ENCODE results near the gene GUCY2C. TPM values are rescaled to one million over a fixed set of nuclear protein-coding genes. Genes with fewer than 3 reads are reported as not detected.
"Not testable (repeated sequence)": the region's sequence is repeated elsewhere in the genome, so short reads cannot be mapped to it uniquely, and the experiment has no call there.

The GUCY2C gene
- total RNA-seq, 1 experiment from 2014 or later = not detected

DNA sequence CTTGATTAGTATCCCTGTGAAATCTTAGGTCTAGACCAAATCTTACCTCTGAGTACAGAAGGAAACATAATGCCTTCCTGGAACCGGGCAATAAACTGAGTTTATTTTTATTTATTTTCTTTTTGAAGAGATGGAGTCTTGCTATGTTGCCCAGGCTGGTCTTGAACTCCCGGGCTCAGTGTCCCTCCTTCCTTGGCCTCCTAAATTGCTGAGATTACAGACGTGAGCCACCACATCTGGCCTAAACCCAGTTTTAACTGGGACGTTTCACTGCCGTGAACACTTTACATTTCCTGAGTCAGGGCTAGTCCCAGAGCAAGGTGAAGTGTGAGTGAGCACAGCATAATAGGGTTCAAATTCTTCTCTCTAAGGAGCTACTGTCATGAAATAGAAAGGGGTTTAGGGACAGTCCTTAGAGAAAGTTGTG lies 671 bp downstream of the GUCY2C start:
- DNase-seq = no peak
- Histone ChIP-seq H3K27me3 (no peaks in the 10 kb centered on the region), H3K4me1 (peaks cover 7% of the 10 kb centered on the region)

DNA sequence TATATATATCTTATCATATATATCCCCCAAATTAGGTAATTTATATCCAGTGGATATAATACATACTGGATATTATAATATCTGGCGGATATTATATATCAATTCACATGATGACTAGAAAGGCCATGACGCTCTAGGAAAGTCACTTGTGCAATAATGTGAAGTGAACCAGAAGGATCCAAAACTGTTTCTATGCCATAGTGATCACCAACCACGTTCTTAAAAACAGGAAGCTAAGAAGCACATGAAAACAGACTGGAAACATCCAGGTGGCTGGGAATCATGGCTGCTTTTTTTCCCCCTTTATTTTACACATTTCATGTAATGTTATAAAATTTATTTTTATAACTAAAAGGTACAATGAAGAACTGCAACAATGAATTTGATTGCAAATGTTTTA lies 1.4 kb downstream of the GUCY2C start:
- Histone ChIP-seq H3K9me3 (replicated peaks) (no peaks in the 10 kb centered on the region), H3K4me1 (peaks cover 7% of the 10 kb centered on the region)
- no peak for DNase-seq

More for the DNA sequence above, 671 bp downstream of the GUCY2C start:
- no peaks in the 10 kb centered on the region for H3K36me3 ChIP-seq
- H3K27ac ChIP-seq = no peak overlapping the region
- no peaks in the 10 kb centered on the region for H3K9me3 ChIP-seq (replicated peaks)
- H3K4me3 ChIP-seq = no peak overlapping the region

DNA sequence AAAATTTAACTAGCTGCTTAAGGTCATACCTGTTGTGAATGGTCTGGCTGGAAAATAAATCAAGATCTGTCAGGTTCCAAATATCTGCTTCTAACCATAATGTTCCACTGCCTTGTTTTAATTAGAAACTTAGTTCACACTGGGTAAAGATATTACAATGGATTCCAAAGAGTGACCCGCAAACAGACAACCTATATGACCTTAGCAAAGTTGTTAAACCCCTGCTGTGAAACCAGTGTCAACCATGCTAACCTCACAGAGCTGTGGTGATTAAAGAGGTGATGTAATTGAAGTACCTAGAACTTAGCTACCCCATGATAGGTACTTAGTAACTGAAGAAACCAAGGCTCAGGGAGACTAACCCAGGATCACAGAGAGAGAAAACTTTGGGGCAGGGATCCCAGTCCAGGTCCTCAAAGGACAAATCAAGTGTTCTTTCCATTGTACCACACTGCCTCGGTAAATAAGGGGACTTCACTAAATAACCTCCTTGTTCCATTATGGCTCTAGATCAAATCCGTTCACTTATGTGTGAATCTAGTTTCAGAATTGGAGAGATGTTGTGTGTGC lies 2.2 kb downstream of the GUCY2C start:
- Histone ChIP-seq H3K27ac (no peak overlapping the region), H3K9me3 (replicated peaks) (no peaks in the 10 kb centered on the region), H3K4me3 (no peak overlapping the region), H3K4me1 (peaks cover 7% of the 10 kb centered on the region), H3K27me3 (no peaks in the 10 kb centered on the region), H3K36me3 (no peaks in the 10 kb centered on the region)
- no peak for DNase-seq

More for the DNA sequence above, 1.4 kb downstream of the GUCY2C start:
- Histone ChIP-seq H3K4me3 (no peak overlapping the region), H3K36me3 (no peaks in the 10 kb centered on the region), H3K27ac (no peak overlapping the region), H3K27me3 (no peaks in the 10 kb centered on the region)

DNA sequence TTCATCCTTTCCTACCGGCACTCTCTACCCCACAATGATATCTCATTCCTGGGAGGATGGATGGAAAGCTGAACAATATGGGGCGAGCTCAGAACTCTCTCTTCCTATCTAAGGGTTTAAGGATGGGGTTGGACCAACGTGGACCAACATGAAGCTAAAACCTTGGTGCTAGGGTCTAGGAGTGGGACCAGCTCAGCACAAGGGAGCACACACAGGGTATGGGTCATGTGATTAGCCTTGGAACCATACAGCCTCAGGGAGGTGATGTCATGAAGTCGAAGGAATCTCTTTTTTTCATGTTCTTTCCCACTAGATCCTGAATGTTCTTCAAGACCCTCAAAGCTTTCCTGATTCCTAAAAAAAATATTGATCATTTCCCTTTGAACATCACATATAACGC lies 3.3 kb downstream of the GUCY2C start:
- H3K9me3 ChIP-seq (replicated peaks) = no peaks in the 10 kb centered on the region
- H3K27me3 ChIP-seq = no peaks in the 10 kb centered on the region
- H3K4me1 ChIP-seq = peaks cover 7% of the 10 kb centered on the region
- H3K4me3 ChIP-seq = no peak overlapping the region
- no peaks in the 10 kb centered on the region for H3K36me3 ChIP-seq
- DNase-seq = no peak
- H3K27ac ChIP-seq = no peak overlapping the region

DNA sequence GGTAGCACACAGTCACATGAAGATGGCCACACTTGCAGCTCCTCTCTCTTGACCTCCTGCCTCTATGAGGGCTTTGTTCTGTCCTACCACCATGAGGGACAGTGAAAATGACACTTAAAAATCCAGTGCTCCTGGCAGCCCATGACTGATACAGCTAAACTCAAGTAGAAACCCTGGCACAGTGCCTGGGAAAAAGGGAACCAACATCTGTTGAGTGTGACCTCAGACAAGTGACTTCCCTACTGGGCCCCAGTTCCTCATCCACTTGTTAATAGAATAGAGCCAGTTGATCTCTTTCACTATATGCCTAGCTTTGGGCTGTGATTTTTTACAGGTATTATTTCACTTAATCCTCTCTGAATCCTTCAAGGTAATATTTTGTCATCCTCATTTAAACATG lies 4.8 kb downstream of the GUCY2C start:
- H3K4me1 ChIP-seq = peaks cover 7% of the 10 kb centered on the region
- H3K9me3 ChIP-seq (replicated peaks) = no peaks in the 10 kb centered on the region
- H3K27me3 ChIP-seq = no peaks in the 10 kb centered on the region
- no peak overlapping the region for H3K4me3 ChIP-seq
- no peaks in the 10 kb centered on the region for H3K36me3 ChIP-seq
- DNase-seq = peak; percentile 66 to 80
- no peak overlapping the region for H3K27ac ChIP-seq

DNA sequence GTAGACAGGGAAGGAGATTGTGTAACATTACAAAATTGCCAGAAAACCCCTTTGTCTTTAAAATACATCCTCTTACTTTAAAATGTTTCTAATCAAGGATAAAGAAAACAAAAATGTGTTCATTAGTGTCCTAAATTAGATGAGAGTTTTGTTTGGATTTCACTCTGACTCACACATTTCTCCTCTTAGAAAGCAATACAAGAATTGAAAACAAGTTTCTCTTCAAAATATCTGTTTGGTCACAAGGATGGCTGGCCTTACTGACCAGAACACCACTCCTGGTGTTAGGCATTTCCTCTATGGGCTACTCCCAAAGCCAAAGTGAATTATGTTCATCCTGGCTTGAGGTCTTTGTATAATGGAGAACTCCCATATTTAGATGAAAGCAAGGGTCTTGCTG lies 6.4 kb downstream of the GUCY2C start:
- Histone ChIP-seq H3K36me3 (no peaks in the 10 kb centered on the region), H3K4me1 (peaks cover 7% of the 10 kb centered on the region), H3K27ac (no peak overlapping the region), H3K27me3 (no peaks in the 10 kb centered on the region), H3K9me3 (replicated peaks) (no peaks in the 10 kb centered on the region), H3K4me3 (no peak overlapping the region)
- no peak for DNase-seq

DNA sequence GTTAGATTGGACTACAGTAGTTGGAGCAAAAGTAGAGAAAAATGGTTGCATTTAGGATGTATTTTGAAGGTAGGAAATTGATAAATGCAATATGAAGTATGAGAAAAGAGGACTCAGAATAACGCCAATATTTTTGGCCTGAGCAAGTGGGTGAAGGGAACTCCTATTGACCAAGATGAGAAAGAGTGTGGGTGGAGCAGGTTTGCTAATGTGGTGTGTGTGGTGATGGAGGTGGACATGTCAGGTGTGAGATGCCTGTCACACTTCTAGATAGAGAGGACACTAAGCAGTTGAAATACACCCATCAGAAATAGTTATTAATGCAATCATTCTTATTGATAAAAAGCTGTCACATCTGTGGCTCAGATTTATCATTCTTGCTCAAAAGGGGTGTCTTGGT lies 7.3 kb downstream of the GUCY2C start:
- Histone ChIP-seq H3K9me3 (replicated peaks) (no peaks in the 10 kb centered on the region), H3K4me3 (no peak overlapping the region), H3K27me3 (no peaks in the 10 kb centered on the region), H3K36me3 (no peaks in the 10 kb centered on the region), H3K4me1 (peaks cover 7% of the 10 kb centered on the region), H3K27ac (no peak overlapping the region)
- no peak for DNase-seq

DNA sequence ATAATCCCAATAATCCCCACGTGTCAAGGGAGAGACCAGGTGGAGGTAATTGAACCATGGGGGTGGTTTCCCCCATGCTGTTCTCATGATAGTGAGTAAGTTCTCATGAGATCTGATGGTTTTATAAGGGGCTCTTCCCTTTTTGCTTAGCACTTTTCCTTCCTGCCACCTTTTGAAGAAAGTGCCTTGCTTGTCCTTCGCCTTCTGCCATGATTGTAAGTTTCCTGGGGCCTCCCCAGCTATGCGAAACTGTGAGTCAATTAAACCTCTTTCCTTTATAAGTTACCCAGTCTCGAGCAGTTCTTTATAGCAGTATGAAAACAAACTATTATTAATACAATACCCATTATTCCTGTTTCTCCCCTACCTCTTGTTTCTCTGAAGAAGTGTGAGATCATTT lies 14.2 kb downstream of the GUCY2C start:
- H3K27ac ChIP-seq; H3K4me3 ChIP-seq; H3K36me3 ChIP-seq; H3K9me3 ChIP-seq (replicated peaks); H3K4me1 ChIP-seq; DNase-seq; H3K27me3 ChIP-seq: not testable (repeated sequence)

DNA sequence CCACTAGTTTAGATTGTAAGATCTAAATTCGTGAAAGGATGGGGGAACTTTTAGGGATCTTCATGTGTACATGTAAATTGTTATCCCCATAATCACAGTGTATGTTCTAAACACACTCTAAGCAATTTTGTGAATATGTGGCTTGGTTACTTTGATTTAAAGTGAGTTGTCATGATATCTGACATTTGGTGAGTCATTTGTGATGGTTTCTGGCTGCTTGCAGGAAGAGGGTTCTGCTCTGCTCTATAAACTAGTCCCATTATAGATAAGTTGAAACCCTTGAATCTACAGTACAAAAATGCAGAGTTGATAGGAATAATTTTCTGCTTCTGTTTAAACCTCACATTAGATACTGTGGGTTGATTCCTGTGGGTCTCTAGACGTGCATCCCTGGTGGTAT lies 14.8 kb downstream of the GUCY2C start:
- H3K27me3 ChIP-seq = no peaks in the 10 kb centered on the region
- no peaks in the 10 kb centered on the region for H3K4me1 ChIP-seq
- H3K4me3 ChIP-seq = no peak overlapping the region
- no peaks in the 10 kb centered on the region for H3K9me3 ChIP-seq (replicated peaks)
- no peak for DNase-seq
- H3K36me3 ChIP-seq = no peaks in the 10 kb centered on the region
- no peak overlapping the region for H3K27ac ChIP-seq

DNA sequence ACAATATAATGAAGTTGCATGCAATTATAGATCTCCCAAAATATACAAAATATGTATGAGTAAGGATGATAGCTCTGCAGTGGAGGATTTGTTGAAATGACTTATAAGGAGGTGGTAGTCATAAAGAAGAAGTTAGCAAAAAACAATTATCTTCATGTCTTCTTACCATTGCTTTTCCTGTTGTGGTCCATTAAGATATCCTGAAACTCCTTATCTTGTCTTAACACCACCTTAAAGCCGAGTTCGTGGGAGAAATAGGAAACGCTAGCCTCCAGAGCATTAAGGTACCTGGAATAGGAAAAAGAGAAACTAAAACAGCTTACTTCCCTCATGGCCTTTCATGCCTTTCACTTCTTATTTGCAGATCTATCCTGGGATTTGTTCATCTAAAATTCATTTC lies 15.2 kb downstream of the GUCY2C start:
- H3K27me3 ChIP-seq = no peaks in the 10 kb centered on the region
- no peak overlapping the region for H3K4me3 ChIP-seq
- H3K9me3 ChIP-seq (replicated peaks) = no peaks in the 10 kb centered on the region
- no peaks in the 10 kb centered on the region for H3K36me3 ChIP-seq
- H3K27ac ChIP-seq = no peak overlapping the region
- no peak for DNase-seq
- H3K4me1 ChIP-seq = no peaks in the 10 kb centered on the region

DNA sequence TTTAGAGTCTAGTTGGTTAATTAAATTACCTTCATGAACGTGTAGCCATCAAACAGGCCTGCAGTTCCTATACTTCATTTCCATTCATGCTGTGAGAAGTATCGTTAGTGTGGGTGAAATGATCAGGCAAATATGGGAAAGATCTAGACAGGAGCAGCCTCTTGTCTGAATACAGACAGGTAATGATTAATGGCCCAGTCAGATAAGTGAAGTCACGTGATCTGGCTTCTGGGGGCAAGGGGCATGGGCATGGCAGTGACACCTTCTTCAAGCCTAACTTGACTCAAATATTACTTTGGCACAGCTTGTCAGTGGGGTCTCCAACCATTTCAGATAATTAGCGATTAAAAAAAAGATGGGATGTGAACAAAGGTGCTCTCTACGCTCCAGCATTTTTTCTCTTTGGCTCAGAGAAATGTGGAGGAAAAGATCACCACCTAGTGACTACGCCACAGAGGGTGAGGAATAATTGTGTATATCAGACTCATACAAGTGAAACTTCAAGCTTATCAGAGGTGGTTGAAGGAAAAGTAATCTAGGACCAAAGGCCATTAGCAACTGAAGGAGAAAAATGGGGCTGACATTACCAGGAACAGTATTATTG lies 17.8 kb downstream of the GUCY2C start:
- Histone ChIP-seq H3K9me3 (replicated peaks) (no peaks in the 10 kb centered on the region), H3K27me3 (no peaks in the 10 kb centered on the region), H3K27ac (no peak overlapping the region), H3K36me3 (no peaks in the 10 kb centered on the region), H3K4me1 (no peaks in the 10 kb centered on the region), H3K4me3 (no peak overlapping the region)
- DNase-seq = no peak

DNA sequence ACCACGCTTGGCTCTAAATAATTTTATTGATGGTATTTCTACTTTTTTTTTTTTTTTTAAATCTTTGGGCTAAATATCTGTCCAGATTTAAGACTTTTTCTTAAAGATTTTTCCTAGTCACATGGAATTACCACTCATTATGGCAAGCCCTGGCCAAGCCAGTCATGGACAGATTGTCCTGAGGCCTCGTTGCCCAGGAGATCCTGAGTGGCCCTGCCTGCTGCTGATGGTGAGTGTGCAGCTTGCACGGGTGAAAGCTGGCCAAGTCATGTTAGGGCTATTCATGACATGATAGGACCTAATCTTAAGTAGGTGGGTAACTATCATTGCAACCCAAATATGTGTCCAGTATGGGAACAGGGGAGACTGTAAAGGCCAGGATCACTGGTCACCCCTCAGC lies 27.8 kb downstream of the GUCY2C start:
- Histone ChIP-seq H3K36me3 (no peaks in the 10 kb centered on the region), H3K27ac (no peak overlapping the region), H3K4me3 (no peak overlapping the region), H3K4me1 (no peaks in the 10 kb centered on the region), H3K9me3 (replicated peaks) (no peaks in the 10 kb centered on the region), H3K27me3 (no peaks in the 10 kb centered on the region)
- no peak for DNase-seq

DNA sequence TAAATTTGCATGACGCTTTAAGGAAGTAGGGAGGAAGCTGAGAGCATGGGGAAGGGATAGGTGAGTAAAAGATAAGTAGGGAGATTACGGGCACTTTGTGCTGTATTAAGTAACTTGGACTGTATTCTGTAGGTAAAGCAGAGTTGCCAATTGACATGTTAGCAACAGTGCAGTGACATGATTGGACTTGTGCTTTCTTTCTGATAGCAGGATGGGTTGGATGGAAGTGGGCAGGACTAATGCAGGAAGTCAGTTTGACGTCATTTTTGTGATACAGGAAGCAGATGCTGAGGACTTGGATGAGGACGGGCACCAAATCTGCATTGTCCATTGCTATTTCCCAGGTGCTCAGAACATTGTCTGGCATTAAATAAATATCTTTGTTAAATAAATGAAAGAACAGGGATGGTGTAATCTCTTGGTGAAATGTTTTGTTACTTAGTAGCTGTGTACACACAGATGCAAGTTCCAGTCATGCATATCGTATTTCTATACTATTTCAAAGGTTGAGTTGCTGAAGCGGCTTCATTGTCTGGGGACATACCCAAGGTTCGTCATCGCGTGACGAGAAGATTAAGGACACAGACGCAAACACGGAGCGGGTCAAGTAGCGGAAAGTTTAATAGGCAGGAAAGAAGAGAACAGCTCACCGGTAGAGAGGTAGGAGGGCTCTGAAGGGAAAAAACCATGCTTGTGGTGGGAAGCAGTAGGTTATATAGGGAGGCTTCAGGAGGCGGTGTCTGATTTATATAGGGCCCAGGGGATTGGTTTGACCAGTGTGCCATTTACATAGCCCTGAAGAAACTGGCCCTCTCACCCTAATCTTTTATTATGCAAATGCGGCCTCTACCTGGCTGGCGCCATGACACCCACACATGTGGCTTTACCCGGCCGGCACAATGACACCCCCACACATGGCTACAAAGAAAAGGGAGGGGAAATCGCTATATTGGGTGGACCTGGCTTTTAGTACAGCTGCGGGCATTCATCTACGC lies 30.7 kb downstream of the GUCY2C start:
- Histone ChIP-seq H3K27ac (peak overlapping the region; percentile 53), H3K9me3 (replicated peaks) (no peaks in the 10 kb centered on the region), H3K36me3 (no peaks in the 10 kb centered on the region), H3K4me1 (no peaks in the 10 kb centered on the region), H3K4me3 (peak overlapping the region; percentile 54), H3K27me3 (no peaks in the 10 kb centered on the region)
- DNase-seq = peak; percentile 20 to 57

DNA sequence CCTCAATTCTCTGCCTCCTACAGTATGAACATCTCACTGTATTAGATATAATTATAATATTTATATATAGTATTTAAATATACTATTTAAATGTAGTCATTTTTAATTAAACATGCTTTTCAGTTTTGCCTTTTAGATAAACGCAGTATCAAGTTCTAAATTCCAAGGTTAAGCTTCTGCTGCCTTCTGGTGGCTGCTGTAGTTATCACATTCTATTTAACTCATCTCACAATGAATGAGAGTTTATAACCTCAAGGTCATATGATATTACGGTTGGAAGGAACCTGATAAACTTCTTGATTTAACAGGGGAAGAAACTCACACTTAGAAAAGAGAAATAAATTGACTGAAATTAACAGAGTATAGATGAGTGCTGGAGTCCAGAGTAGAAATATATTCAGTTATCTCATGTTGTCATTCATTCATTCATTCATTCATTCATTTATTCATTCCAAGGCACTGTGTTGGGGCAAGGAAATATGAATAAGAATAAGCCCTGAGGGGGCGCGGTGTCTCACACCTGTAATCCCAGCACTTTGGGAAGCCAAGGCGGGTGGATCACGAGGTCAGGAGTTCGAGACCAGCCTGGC lies 31.9 kb downstream of the GUCY2C start:
- DNase-seq = peak; percentile 29 to 73

DNA sequence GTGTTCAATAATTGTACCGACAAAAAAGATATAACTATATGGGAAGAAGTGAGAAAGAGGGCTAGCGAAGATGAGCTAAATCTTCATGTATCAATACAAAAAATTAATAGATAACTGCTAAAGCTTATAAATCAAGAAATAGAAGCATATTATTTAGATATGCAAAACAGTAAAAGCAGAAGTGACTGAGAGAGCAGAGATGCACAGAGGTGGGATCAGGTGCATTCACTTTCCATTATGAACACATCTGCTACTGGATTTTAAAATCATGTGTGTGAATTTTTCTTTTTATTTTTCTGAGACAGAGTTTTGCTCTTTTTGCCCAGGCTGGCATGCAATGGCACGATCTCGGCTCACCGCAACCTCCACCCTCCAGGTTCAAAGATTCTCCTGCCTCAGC lies 33.4 kb downstream of the GUCY2C start:
- H3K4me3 ChIP-seq = no peak overlapping the region
- H3K4me1 ChIP-seq = no peaks in the 10 kb centered on the region
- H3K27ac ChIP-seq = no peak overlapping the region
- no peak for DNase-seq
- no peaks in the 10 kb centered on the region for H3K27me3 ChIP-seq
- H3K9me3 ChIP-seq (replicated peaks) = no peaks in the 10 kb centered on the region
- no peaks in the 10 kb centered on the region for H3K36me3 ChIP-seq

More for the DNA sequence above, 31.9 kb downstream of the GUCY2C start:
- no peaks in the 10 kb centered on the region for H3K4me1 ChIP-seq
- H3K9me3 ChIP-seq (replicated peaks) = no peaks in the 10 kb centered on the region
- H3K27me3 ChIP-seq = no peaks in the 10 kb centered on the region
- H3K36me3 ChIP-seq = no peaks in the 10 kb centered on the region
- no peak overlapping the region for H3K4me3 ChIP-seq
- H3K27ac ChIP-seq = no peak overlapping the region
